ENCODE measurements around the gene OR52I1. TPM values are rescaled to one million over a fixed set of nuclear protein-coding genes. Genes with fewer than 3 reads are reported as not detected.

Gene OR52I1
- under 1 TPM in 3 of 12 donors, not detected in 9; 0.05 to 0.07 (median 0.07) TPM for polyA plus RNA-seq (ENCODE audit: insufficient read length in 12 of 12)
- long read RNA-seq, donor 1, result 0 reads
- long read RNA-seq, donor 2, result 0 reads
- long read RNA-seq, donor 3, result 0 reads
- long read RNA-seq, donor 4, result 0 reads
- long read RNA-seq, donor 5, result 0 reads
- long read RNA-seq, donor 6, result 0 reads
- long read RNA-seq, donor 7, result 0 reads
- long read RNA-seq, donor 8, result 0 reads
- long read RNA-seq, donor 9, result 0 reads
- long read RNA-seq, donor 10, result 0 reads
- long read RNA-seq, donor 11, result 0 reads

- DNase-seq, result no peak
These were observed at the start of gene OR52I1 for GRCh38 chr11:4593739-4594138. TSS of gene OR52I1 (plus strand) at chr11:4594039. CDS start at chr11:4594039, 0 bp downstream.

- no peak for DNase-seq
These were observed 48.9 kb upstream of the OR52I1 start, which contains the start of gene OR52M1 for GRCh38 chr11:4544891-4545290. TSS of gene OR52M1 (plus strand) at chr11:4545191. CDS start at chr11:4545191, 0 bp downstream.

GRCh38 chr11:4546878-4547277 is 47.0 kb upstream of the OR52I1 start:
- DNase-seq, result no peak

- DNase-seq, result no peak
These were observed 46.4 kb upstream of the OR52I1 start for GRCh38 chr11:4547416-4547815.

GRCh38 chr11:4551346-4551979 is 42.4 kb upstream of the OR52I1 start:
- no peak for DNase-seq

- no peak for DNase-seq
These were observed 34.1 kb upstream of the OR52I1 start for GRCh38 chr11:4559527-4560440.

- DNase-seq, result no peak
These were observed 33.4 kb upstream of the OR52I1 start for GRCh38 chr11:4560467-4560866.

GRCh38 chr11:4565371-4565770 is 28.5 kb upstream of the OR52I1 start:
- no peak for DNase-seq

- DNase-seq, result no peak
These were observed 24.8 kb upstream of the OR52I1 start for GRCh38 chr11:4569075-4569474.

- no peak for DNase-seq
These were observed 17.0 kb upstream of the OR52I1 start for GRCh38 chr11:4576880-4577279.

GRCh38 chr11:4577761-4578160 is 16.1 kb upstream of the OR52I1 start:
- DNase-seq, result no peak

- no peak for DNase-seq
These were observed 15.2 kb upstream of the OR52I1 start for GRCh38 chr11:4578624-4579023.

- DNase-seq, result no peak
These were observed 13.7 kb upstream of the OR52I1 start for GRCh38 chr11:4580124-4580523.

GRCh38 chr11:4581443-4581842 is 12.4 kb upstream of the OR52I1 start, which contains the start of gene OR52I2:
TSS of gene OR52I2 (plus strand) at chr11:4581743.
- no peak for DNase-seq

GRCh38 chr11:4589017-4589416 is 4.8 kb upstream of the OR52I1 start:
- no peak for DNase-seq

- DNase-seq, result no peak
These were observed 11.2 kb downstream of the OR52I1 start for GRCh38 chr11:4605057-4605456.

GRCh38 chr11:4606231-4607015 is 12.6 kb downstream of the OR52I1 start:
- DNase-seq, result no peak

- DNase-seq, result peak; percentile 4
These were observed 13.3 kb downstream of the OR52I1 start for GRCh38 chr11:4607096-4607495.

GRCh38 chr11:4607781-4608666 is 14.2 kb downstream of the OR52I1 start, which contains the start of gene TRIM68:
TSS of gene TRIM68 (minus strand) at chr11:4608231. CDS start at chr11:4605504, 2,727 bp downstream.
- DNase-seq, result peak; percentile 93

- DNase-seq, result no peak
These were observed 16.6 kb downstream of the OR52I1 start for GRCh38 chr11:4610258-4610935.

Data from muscle of arm (tissue), 14 donors.